Right lung (tissue), 5 donors: ENCODE measurements around the gene ADIG. TPM values are rescaled to one million over a fixed set of nuclear protein-coding genes. Genes with fewer than 3 reads are reported as not detected.

Source experiments
- DNase-seq, 2 donors: peaks; one replicate each; pipeline ENCODE4 v3.0.0-alpha.2; 2013
- polyA plus RNA-seq, 5 donors: library from polyadenylated mRNA; unstranded; fragments of 120-200 nt; gene quantifications; one replicate each; pipeline versions ENCODE4 v1.2.1 to v1.2.3, GENCODE V29; 2013; ENCODE audit warnings: inconsistent platforms in 1 of 5, low replicate concordance in 1 of 5; ENCODE audit not compliant: insufficient read length in 5 of 5, insufficient read depth in 1 of 5

Gene ADIG
- polyA plus RNA-seq, 5 donors = not detected

DNA sequence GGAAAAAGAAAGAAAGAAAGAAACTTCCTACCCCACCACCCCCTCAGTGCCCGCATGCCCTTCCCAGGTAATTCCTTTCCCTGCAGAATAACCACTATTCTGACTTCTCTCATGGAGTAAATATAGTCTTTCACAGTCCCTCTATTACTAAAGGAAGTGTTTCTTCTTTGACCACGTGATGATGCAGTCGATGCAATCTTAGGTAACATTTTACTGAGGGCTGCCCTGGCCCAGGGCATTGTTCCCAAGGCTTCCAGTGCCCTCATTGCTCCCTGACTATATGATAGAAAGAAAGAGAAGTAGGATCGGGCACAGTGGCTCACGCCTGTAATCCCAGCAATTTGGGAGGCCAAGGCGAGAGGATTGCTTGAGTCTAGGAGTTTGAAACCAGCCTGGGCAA is 49.7 kb downstream of the ADIG start:
- no peak for DNase-seq

GRCh38 chr20:38631155-38632022 is 50.4 kb downstream of the ADIG start:
- DNase-seq = no peak

- peak in 1 of 2 donors; percentile 8 for DNase-seq
Observed at GRCh38 chr20:38633577-38634093, 52.6 kb downstream of the ADIG start.

DNA sequence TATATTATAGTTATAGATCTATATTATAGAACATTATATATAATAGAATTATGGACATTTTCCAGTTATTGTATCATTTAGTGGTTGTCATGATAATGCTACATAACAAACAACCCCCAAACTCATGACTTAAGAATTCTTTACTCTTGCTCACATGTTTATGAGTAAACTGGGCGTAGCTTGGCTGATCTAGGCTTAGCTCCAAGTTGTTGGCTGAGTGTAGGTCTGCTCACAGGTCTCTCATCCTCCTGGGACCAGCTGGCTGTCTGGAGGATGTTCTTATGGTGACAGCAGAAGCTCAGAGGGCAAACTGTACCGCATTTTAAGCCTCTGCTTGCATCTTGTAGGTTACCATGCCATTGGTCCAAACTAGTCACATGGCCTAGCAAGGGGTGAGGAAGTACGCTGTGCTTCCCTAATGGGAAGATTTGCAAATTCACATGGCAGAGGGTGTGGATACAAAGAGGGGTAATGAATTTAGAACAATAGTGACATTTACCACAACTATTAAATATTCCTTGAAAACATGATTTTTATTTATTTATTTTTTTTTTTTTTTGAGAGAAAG is 54.8 kb downstream of the ADIG start:
- no peak for DNase-seq

Other genes starting within 250 kb of the ADIG start
- not detected for gene LBP, start 234.7 kb upstream of the ADIG start, polyA plus RNA-seq
- gene SNHG17, start 145.9 kb upstream of the ADIG start, polyA plus RNA-seq = 10 to 100 TPM; 22.4 to 54.9 (median 32.8) TPM
- 10 to 100 TPM; 27.0 to 41.5 (median 37.5) TPM for gene RALGAPB, start 108.4 kb upstream of the ADIG start, polyA plus RNA-seq
- under 1 TPM; 0.11 to 0.80 (median 0.35) TPM for gene ARHGAP40, start 20.6 kb downstream of the ADIG start, polyA plus RNA-seq
- gene SLC32A1, start 143.3 kb downstream of the ADIG start, polyA plus RNA-seq = not detected
- gene ACTR5, start 167.3 kb downstream of the ADIG start, polyA plus RNA-seq = 10 to 100 TPM; 10.8 to 12.8 (median 11.9) TPM
- gene PPP1R16B, start 224.5 kb downstream of the ADIG start, polyA plus RNA-seq = 1 to 10 TPM; 5.5 to 7.4 (median 7.0) TPM